ENCODE results near the gene TSPAN15.

TSPAN15 gene

GRCh38 chr10:69411476-69411875 lies 39.8 kb upstream of the TSPAN15 start:
- no peak overlapping the region for H3K4me3 ChIP-seq (ENCODE audit: low read length)
- no peak for TF ChIP-seq CTCF (conservative IDR thresholded peaks at IDR 0.05; ENCODE audit: low read length)
- no peak for DNase-seq (ENCODE audit: low read depth)

GRCh38 chr10:69412232-69412790 lies 39.0 kb upstream of the TSPAN15 start:
- no peak overlapping the region for H3K4me3 ChIP-seq (ENCODE audit: low read length)
- no peak for DNase-seq (ENCODE audit: low read depth)
- no peak for TF ChIP-seq CTCF (conservative IDR thresholded peaks at IDR 0.05; ENCODE audit: low read length)

- H3K4me3 ChIP-seq (ENCODE audit: low read length): no peak overlapping the region
- TF ChIP-seq CTCF (conservative IDR thresholded peaks at IDR 0.05; ENCODE audit: low read length): peak; percentile 72
- peak; percentile 60 for DNase-seq (ENCODE audit: low read depth)
Observed at GRCh38 chr10:69413221-69413865, 37.9 kb upstream of the TSPAN15 start.

- no peak overlapping the region for H3K4me3 ChIP-seq (ENCODE audit: low read length)
- no peak for DNase-seq (ENCODE audit: low read depth)
- TF ChIP-seq CTCF (conservative IDR thresholded peaks at IDR 0.05; ENCODE audit: low read length): no peak
Observed at GRCh38 chr10:69414036-69415018, 36.9 kb upstream of the TSPAN15 start.

GRCh38 chr10:69415049-69415448 lies 36.2 kb upstream of the TSPAN15 start:
- no peak for DNase-seq (ENCODE audit: low read depth)
- H3K4me3 ChIP-seq (ENCODE audit: low read length): no peak overlapping the region
- TF ChIP-seq CTCF (conservative IDR thresholded peaks at IDR 0.05; ENCODE audit: low read length): no peak

- no peak overlapping the region for H3K4me3 ChIP-seq (ENCODE audit: low read length)
- no peak for DNase-seq (ENCODE audit: low read depth)
- no peak for TF ChIP-seq CTCF (conservative IDR thresholded peaks at IDR 0.05; ENCODE audit: low read length)
Observed at GRCh38 chr10:69415951-69416350, 35.3 kb upstream of the TSPAN15 start.
